Esophagus muscularis mucosa (tissue), 4 donors: Measurements from ENCODE around the gene DSC3. TPM values are rescaled to one million over a fixed set of nuclear protein-coding genes. Genes with fewer than 3 reads are reported as not detected.
"Not testable (repeated sequence)": the region's sequence is repeated elsewhere in the genome, so short reads cannot be mapped to it uniquely, and the experiment has no call there.

ENCODE experiments used
- DNase-seq: peaks from one replicate; pipeline ENCODE4 v3.0.0-alpha.2; 2017; ENCODE audit errors: extremely low spot score
- H3K27ac ChIP-seq, 4 donors: fragments of 200-600 bp; sonication (generic); replicated peaks in 1 of 4; 1 replicate in 3 of 4; 2 replicates in 1 of 4; pipeline ENCODE4 v1.5.1; 2016 to 2019; ENCODE audit warnings: mild to moderate bottlenecking in 1 of 4
- H3K27me3 ChIP-seq, 4 donors: fragments of 200-600 bp; sonication (generic); one replicate each; pipeline versions ENCODE4 v1.5.1 to v1.6.0; 2016 to 2019
- H3K36me3 ChIP-seq, 4 donors: fragments of 200-600 bp; sonication (generic); one replicate each; pipeline ENCODE4 v1.5.1; 2016 to 2019
- H3K4me1 ChIP-seq, 4 donors: fragments of 200-600 bp; sonication (generic); one replicate each; pipeline ENCODE4 v1.5.1; 2016 to 2019
- H3K4me3 ChIP-seq, 4 donors: fragments of 200-600 bp; sonication (generic); 1 replicate in 2 of 4; 2 replicates in 2 of 4; pipeline ENCODE4 v1.5.1; 2016 to 2019; ENCODE audit warnings: mild to moderate bottlenecking in 4 of 4, moderate library complexity in 1 of 4
- H3K9me3 ChIP-seq, 4 donors: fragments of 200-600 bp; sonication (generic); 1 replicate in 3 of 4; 2 replicates in 1 of 4; pipeline ENCODE4 v1.5.1; 2016 to 2019
- CTCF ChIP-seq, 3 experiments: fragments of 200-600 bp in 2 of 3; fragments of 450-650 bp in 1 of 3; sonication (generic) in 2 of 3; IDR thresholded peaks; one replicate each; pipeline ENCODE4 v1.5.1; 2017 to 2019; ENCODE audit warnings: antibody characterized with exemption in 3 of 3, mild to moderate bottlenecking in 2 of 3, moderate library complexity in 1 of 3
- EP300 ChIP-seq: sonication (generic); formaldehyde crosslinking; IDR thresholded peaks from one replicate; pipeline ENCODE4 v1.6.1; 2017; ENCODE audit warnings: antibody characterized with exemption
- POLR2A ChIP-seq: fragments of 450-650 bp; IDR thresholded peaks from one replicate; pipeline ENCODE4 v1.6.1; 2017; ENCODE audit warnings: antibody characterized with exemption, moderate library complexity, mild to moderate bottlenecking, low read depth
- POLR2AphosphoS5 ChIP-seq, 2 donors: sonication (generic); formaldehyde crosslinking; IDR thresholded peaks; one replicate each; pipeline ENCODE4 v1.6.1; 2017; ENCODE audit warnings: antibody characterized with exemption in 2 of 2
- WGBS: methylation state at CpG from one replicate; pipeline ENCODE4 v1.1.5; 2018; 5-methylcytosine and 5-hydroxymethylcytosine counted together
- intact Hi-C: fragments of 100-400 bp; cut with DNase I; formaldehyde crosslinking; loops from one replicate; pipeline ENCODE4 v1.15.1; 2023
- total RNA-seq, 4 donors: library from RNA; depleted of rRNA; stranded (reverse); fragments of >200 nt; gene quantifications; one replicate each; pipeline versions ENCODE4 v1.1.0 to v1.2.1, GENCODE V29; 2016

The DSC3 gene
- total RNA-seq, 4 donors from 2014 or later, result under 0.01 to 0.52 (median 0.23) TPM; not detected in 1

DNA sequence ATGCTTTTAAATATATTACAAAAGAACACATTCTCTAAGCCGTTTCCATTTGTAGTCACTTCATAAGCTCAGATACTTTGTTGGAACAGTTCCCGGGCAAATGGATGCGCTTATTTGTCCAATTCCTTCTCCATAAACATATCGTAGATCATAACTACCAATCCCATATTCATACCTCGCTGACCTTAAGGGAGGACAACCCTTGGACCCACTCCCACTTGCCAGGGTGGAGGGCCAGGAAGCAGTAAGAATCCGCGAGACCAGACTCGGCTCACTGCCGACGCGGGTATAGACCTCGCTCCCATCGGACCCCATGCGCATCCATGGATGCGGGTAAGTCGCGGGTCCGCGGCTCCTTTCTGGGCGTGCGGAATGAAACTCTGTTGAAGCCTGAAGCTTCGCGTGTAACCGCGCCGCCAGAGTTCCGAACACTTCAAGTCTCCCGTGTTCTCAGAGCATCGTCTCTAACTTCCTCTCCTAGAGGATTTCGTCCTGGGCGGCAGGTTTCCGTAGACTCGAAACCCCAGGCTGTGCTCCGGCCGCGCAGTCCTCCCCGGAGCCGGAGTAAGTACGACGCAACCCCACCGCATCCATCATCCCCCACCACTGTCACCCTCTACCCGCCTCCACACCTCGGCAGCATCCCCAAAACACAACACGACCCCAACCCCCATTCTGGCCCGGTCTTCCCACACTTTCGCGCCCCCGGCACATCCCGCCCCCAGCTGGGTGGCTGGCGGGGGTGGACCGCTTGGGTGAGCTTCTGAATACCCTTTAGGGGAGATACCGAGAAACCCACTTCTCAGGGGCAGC lies 1.1 kb downstream of the DSC3 start:
- intact Hi-C loops, result no loop called here
- 3% methylated on average over 37 of the region's 52 CpGs for WGBS
- no peaks in the 10 kb centered on the region for H3K9me3 ChIP-seq
- peaks cover 0 to 65% (median 37%) of the 10 kb centered on the region in 4 donors for H3K27me3 ChIP-seq
- H3K4me1 ChIP-seq, result peaks cover 16 to 23% (median 22%) of the 10 kb centered on the region in 4 donors
- no peaks in the 10 kb centered on the region for H3K36me3 ChIP-seq
- peak overlapping the region in 3 of 4 donors; percentile 38 to 51 (median 42) for H3K4me3 ChIP-seq
- TF ChIP-seq CTCF (IDR thresholded peaks at IDR 0.05) (no peak), POLR2A (no peak), POLR2AphosphoS5 (IDR thresholded peaks at IDR 0.05) (no peak), EP300 (no peak)
- DNase-seq, result no peak
- no peak overlapping the region for H3K27ac ChIP-seq

DNA sequence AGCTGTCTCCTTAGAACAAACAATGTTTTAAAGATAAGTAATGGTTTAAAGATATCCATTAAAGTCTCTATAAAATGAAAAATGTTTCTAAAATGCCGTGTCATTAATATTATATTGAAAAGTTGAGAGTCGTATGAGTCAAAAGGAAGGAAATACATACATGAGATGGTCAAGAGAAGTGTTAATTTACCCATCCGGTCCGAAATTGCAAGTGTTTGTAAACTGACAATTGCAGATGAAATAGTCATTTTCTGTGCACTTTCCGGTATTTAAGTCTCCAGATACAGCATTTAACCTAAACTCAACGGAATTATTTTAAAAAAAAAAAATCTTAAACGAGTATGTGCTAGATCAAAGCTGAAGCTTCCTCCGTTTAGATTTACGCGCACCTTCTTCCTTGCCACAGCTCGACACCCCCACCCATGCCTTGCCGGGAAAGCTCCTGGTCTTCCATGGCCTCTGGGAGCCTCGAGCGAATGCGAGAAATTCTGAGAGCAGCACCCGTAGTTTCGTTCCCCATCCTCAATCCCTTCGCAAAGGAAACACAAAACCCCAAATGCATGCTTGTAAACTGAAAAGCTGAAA lies 1.8 kb downstream of the DSC3 start:
- no peaks in the 10 kb centered on the region for H3K9me3 ChIP-seq
- TF ChIP-seq POLR2AphosphoS5 (IDR thresholded peaks at IDR 0.05) (no peak), POLR2A (no peak), CTCF (IDR thresholded peaks at IDR 0.05) (no peak), EP300 (no peak)
- intact Hi-C loops, result no loop called here
- no peaks in the 10 kb centered on the region for H3K36me3 ChIP-seq
- 9% methylated on average over 18 of the region's 18 CpGs for WGBS
- no peak overlapping the region for H3K27ac ChIP-seq
- peak overlapping the region in 2 of 4 donors; percentile 38 to 51 for H3K4me3 ChIP-seq
- no peak for DNase-seq
- H3K4me1 ChIP-seq, result peaks cover 16 to 23% (median 22%) of the 10 kb centered on the region in 4 donors
- H3K27me3 ChIP-seq, result peaks cover 0 to 63% (median 37%) of the 10 kb centered on the region in 4 donors

GRCh38 chr18:31039426-31039825 lies 3.1 kb downstream of the DSC3 start:
- TF ChIP-seq CTCF (IDR thresholded peaks at IDR 0.05) (no peak), POLR2AphosphoS5 (IDR thresholded peaks at IDR 0.05) (no peak), POLR2A (no peak)

DNA sequence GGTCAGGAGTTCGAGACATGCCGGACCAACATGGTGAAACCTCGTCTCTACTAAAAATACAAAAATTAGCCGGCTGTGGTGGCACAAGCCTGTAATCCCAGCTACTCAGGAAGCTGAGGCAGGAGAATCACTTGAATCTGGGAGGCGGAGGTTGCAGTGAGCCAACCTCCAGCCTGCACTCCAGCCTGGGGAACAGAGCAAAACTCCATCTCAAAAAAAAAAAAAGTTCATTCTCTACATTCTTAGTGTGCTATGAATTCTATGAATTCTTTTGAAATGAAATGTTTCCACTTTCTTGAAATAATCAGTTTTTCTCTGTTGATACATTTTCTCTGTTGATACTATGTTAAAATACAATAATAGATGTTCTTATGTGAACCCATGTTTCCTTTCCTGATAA lies 4.9 kb downstream of the DSC3 start:
- Histone ChIP-seq H3K4me1 (peaks cover 16 to 20% (median 19%) of the 10 kb centered on the region in 4 donors), H3K27me3 (peaks cover 0 to 41% (median 26%) of the 10 kb centered on the region in 4 donors)
- DNase-seq, intact Hi-C loops, H3K36me3 ChIP-seq, H3K27ac ChIP-seq, H3K4me3 ChIP-seq, H3K9me3 ChIP-seq: not testable (repeated sequence)
- WGBS, result 93% methylated on average over 5 of the region's 5 CpGs

More at GRCh38 chr18:31039426-31039825, 3.1 kb downstream of the DSC3 start:
- H3K27ac ChIP-seq, result no peak overlapping the region
- H3K4me1 ChIP-seq, result peaks cover 16 to 23% (median 22%) of the 10 kb centered on the region in 4 donors
- peaks cover 0 to 59% (median 34%) of the 10 kb centered on the region in 4 donors for H3K27me3 ChIP-seq
- H3K9me3 ChIP-seq, result no peaks in the 10 kb centered on the region
- H3K36me3 ChIP-seq, result no peaks in the 10 kb centered on the region
- 42% methylated on average over 3 of the region's 3 CpGs for WGBS
- no peak for DNase-seq
- intact Hi-C loops, result no loop called here
- H3K4me3 ChIP-seq, result no peak overlapping the region

GRCh38 chr18:31034541-31034940 lies 8.0 kb downstream of the DSC3 start:
- H3K4me3 ChIP-seq, result no peak overlapping the region
- no peaks in the 10 kb centered on the region for H3K4me1 ChIP-seq
- no peaks in the 10 kb centered on the region for H3K9me3 ChIP-seq
- no peaks in the 10 kb centered on the region for H3K36me3 ChIP-seq
- no peak for DNase-seq
- TF ChIP-seq POLR2A (no peak), POLR2AphosphoS5 (IDR thresholded peaks at IDR 0.05) (no peak), CTCF (IDR thresholded peaks at IDR 0.05) (no peak), EP300 (no peak)
- peaks cover 0 to 10% (median 7%) of the 10 kb centered on the region in 4 donors for H3K27me3 ChIP-seq
- intact Hi-C loops, result no loop called here
- H3K27ac ChIP-seq, result no peak overlapping the region
- WGBS, result 76% methylated on average over 4 of the region's 4 CpGs
